Mucosa of descending colon (tissue), 3 donors: ENCODE data around the gene HERPUD1. TPM values are rescaled to one million over a fixed set of nuclear protein-coding genes. Genes with fewer than 3 reads are reported as not detected.
A peak's percentile ranks its signal among the peaks of the same experiment; 100 is the strongest.

Source experiments
- ATAC-seq: fragments of 200-7000 bp; cut with Tn5 transposase; one replicate; pipeline ENCODE4 v1.9.1; 2020; ENCODE audit warnings: mild to moderate bottlenecking, moderate library complexity
- DNase-seq, 3 donors: peaks; one replicate each; pipeline ENCODE4 v3.0.0-alpha.2; 2020
- H3K36me3 ChIP-seq: fragments of 200-600 bp; one replicate; pipeline ENCODE4 v1.8.0; 2021; ENCODE audit warnings: low read depth, mild to moderate bottlenecking
- H3K4me1 ChIP-seq: fragments of 200-600 bp; one replicate; pipeline ENCODE4 v1.8.0; 2021; ENCODE audit warnings: low read depth, mild to moderate bottlenecking
- H3K4me3 ChIP-seq: fragments of 200-600 bp; one replicate; pipeline ENCODE4 v1.8.0; 2021; ENCODE audit warnings: mild to moderate bottlenecking
- H3K9me3 ChIP-seq: fragments of 200-600 bp; one replicate; pipeline ENCODE4 v1.8.0; 2021; ENCODE audit warnings: mild to moderate bottlenecking
- intact Hi-C, 2 donors: fragments of 100-400 bp; cut with DNase I in 1 of 2; cut with micrococcal nuclease in 1 of 2; formaldehyde crosslinking; loops; one replicate each; pipeline versions ENCODE4 v1.11.0 to v1.11.1; 2022; cut with DNase I, micrococcal nuclease
- total RNA-seq, 3 donors: library from RNA; stranded (reverse); fragmentation: NEBNext Ultra II Directional in 2 of 3; extraction: Animal tissue kit (Norgen Biotek cat#: 25700) in 2 of 3; gene quantifications; one replicate each; pipeline versions ENCODE4 v1.2.1 to v1.2.4, GENCODE V29; 2021 to 2023
- TF ChIP-seq, protein P1 (sequence below): fragments of 200-600 bp; IDR thresholded peaks from one replicate; pipeline ENCODE4 v1.8.0; 2022; ENCODE audit warnings: antibody characterized with exemption, mild to moderate bottlenecking
- donor health status: DM: no; HTN: no; CAD: no; lungs with moderate emphysema.
- donor health status: DM: no; HTN: no; CAD: no.
- donor health status: DM: no; HTN: yes; CAD: no.

The HERPUD1 gene
- total RNA-seq, 3 donors from 2014 or later: 130 to 165 (median 159) TPM

DNA sequence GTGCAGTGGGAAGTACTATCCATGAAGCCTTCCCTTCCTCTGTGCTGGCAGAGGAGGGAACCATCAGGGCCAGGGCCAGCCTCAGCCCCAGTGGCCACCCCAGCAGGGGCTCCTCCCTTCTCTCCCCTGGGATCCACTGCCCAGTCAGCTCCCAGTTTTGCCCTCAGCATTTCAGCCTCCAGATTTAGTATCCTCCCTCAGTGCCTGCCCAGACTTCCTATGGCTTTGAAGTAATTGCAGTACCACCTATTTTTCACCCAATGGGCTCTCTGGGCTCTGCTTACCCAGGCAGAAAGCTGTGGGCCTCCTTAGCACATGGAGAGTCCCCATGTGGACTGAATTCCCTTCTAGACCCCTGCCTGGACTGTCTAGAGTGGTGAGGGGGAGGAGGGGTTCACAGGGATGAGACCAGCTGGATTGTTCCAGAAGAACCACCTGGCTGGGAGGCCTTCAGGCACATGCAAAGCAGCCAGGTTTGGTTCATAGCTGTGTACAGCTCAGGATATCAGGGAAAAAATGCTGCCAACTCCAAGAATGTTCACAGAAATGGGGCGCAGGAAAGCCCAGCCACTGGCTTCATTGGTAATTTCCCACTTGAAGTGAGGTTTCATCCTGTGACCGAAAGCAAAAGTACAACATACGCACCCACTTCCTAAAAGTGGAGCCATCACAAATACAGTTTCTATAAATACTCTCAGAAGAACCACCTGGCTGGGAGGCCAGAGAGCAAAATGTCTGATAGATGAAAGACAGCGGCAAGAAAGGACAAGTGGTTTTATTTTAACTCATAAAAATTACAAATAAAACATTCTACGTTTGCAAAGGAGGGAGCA is 15.2 kb upstream of the HERPUD1 start:
- DNase-seq: peak in 1 of 3 donors; percentile 39
- no peaks in the 10 kb centered on the region for H3K36me3 ChIP-seq
- H3K4me1 ChIP-seq: peaks cover 13% of the 10 kb centered on the region
- TF ChIP-seq, protein P1, sequence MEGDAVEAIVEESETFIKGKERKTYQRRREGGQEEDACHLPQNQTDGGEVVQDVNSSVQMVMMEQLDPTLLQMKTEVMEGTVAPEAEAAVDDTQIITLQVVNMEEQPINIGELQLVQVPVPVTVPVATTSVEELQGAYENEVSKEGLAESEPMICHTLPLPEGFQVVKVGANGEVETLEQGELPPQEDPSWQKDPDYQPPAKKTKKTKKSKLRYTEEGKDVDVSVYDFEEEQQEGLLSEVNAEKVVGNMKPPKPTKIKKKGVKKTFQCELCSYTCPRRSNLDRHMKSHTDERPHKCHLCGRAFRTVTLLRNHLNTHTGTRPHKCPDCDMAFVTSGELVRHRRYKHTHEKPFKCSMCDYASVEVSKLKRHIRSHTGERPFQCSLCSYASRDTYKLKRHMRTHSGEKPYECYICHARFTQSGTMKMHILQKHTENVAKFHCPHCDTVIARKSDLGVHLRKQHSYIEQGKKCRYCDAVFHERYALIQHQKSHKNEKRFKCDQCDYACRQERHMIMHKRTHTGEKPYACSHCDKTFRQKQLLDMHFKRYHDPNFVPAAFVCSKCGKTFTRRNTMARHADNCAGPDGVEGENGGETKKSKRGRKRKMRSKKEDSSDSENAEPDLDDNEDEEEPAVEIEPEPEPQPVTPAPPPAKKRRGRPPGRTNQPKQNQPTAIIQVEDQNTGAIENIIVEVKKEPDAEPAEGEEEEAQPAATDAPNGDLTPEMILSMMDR: no peak
- ATAC-seq: peak; percentile 48
- intact Hi-C loops: no loop called here
- no peak overlapping the region for H3K4me3 ChIP-seq
- no peaks in the 10 kb centered on the region for H3K9me3 ChIP-seq

DNA sequence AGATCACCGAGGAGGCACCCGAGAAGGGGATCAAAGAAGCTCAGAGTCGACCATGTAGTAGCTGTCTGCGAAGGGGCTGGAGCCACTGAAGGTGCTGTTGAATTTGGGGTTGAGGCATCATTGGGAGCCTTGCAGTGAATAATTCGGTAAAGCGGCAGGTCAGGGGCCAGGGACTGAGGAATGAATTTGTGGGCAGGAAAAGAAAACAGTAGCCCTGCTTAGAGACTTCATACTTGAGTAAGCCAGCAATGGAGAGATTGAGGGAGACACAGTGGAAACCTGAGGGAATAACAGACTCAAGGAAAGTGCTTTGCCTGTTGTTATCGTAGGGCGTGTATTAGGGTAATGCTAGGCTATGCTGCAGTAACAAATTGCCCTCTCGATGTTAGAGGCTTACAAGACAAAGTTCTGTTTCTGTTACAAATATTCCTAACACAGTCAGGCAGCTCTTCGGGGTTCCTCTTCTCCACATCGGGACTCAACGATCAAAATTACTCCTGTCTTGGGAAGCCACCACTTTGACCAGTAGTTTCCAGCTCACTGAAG is 13.4 kb upstream of the HERPUD1 start:
- intact Hi-C loops: no loop called here
- DNase-seq (no peak), ATAC-seq (no peak)
- Histone ChIP-seq H3K4me1 (peaks cover 7% of the 10 kb centered on the region), H3K9me3 (no peaks in the 10 kb centered on the region), H3K4me3 (no peak overlapping the region), H3K36me3 (no peaks in the 10 kb centered on the region)
- TF ChIP-seq, protein P1: no peak

DNA sequence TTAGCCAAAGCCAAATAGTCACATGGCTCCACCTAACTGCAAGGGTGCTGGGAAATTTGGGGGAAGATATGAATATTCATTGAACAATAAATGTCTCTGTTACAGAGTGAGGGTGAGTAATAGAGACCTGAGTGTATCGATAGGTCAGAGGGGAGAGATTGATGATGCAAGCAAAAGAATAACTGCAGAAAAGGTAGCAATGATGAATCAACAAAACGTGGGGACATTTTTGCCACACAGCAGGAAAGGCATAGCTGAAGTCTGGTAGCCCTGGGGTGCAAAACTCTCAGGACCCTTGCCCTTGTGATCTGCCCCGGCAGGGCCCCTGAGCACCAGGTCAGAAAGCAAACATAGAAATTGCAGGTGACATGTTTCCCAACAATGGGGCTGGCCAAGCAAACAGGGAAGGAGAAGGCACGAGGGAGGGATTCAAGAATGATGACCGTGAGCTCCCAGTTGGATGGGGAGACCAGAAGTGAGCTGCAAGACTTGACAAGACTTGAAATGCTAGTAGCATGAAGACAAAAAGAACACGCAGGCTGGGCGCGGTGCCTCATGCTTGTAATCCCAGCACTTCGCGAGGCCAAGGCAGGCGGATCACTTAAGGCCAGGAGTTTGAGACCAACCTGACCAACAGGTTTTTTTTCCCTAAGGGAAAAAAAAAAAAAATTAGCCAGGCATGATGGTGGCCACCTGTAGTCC is 12.7 kb upstream of the HERPUD1 start:
- Histone ChIP-seq H3K36me3 (no peaks in the 10 kb centered on the region), H3K4me3 (no peak overlapping the region), H3K9me3 (no peaks in the 10 kb centered on the region), H3K4me1 (peaks cover 7% of the 10 kb centered on the region)
- TF ChIP-seq, protein P1: no peak
- no peak for DNase-seq
- no peak for ATAC-seq
- intact Hi-C loops: no loop called here

DNA sequence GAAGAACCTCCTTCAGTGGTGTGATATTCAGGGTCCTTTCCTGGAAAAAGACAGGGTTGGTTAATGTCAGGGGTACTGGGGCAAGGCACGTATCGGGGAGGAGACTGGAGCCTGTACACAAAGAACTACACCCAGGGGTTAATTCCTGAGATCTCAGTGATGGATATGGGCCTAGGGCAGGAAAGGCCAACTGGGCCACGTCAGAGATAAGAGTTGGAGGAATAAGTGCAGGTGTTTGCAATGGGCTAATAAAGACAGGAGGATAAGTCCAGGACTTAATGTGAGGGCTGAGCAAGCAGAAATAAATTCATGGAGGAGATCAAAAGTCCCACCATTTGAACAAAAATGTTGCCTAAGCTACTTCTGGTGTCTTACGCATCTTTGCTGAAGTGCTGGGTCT is 10.4 kb upstream of the HERPUD1 start:
- intact Hi-C loops: no loop called here
- no peaks in the 10 kb centered on the region for H3K9me3 ChIP-seq
- no peaks in the 10 kb centered on the region for H3K36me3 ChIP-seq
- peaks cover 7% of the 10 kb centered on the region for H3K4me1 ChIP-seq
- TF ChIP-seq, protein P1: no peak
- H3K4me3 ChIP-seq: no peak overlapping the region
- no peak for DNase-seq
- ATAC-seq: no peak

DNA sequence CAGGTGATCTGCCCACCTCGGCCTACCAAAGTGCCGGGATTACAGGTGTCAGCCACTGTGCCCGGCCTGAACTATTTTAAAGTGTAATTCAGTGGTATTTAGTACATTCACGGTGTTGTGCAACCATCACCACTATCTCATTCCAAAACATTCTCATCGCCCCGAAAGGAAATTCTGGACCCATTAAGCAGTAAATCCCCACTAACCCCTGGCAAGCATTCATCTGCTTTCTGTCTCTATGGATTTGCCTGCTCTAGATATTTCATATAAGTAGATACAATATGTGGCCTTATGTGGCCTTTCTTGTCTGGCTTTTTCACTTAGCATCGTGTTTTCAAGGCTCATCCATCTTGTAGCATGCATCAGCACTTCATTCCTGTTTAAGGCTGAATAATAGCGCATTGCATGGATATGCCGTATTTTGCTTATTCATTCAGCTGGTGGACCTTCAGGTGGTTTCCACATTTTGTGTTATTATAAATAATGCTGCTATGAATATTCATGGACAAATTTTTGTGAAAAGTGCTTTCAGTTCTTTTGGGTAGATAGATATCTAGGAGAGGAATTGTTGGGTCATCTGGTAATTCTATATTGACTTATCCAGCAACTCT is 8.4 kb upstream of the HERPUD1 start:
- Histone ChIP-seq H3K9me3 (no peaks in the 10 kb centered on the region), H3K36me3 (no peaks in the 10 kb centered on the region), H3K4me3 (no peak overlapping the region), H3K4me1 (peaks cover 7% of the 10 kb centered on the region)
- intact Hi-C loops: no loop called here
- TF ChIP-seq, protein P1: no peak
- DNase-seq: no peak
- no peak for ATAC-seq
